AG04449 (cell line): ENCODE data around the gene GRID2IP.

Experiments
- CTCF ChIA-PET: fragments of 350-600 bp; formaldehyde crosslinking; extraction: SDS; loops from one replicate; lab custom pipeline; 2021; ENCODE audit warnings: antibody characterized with exemption; lab: Yijun Ruan, JAX
- POLR2A ChIA-PET: fragments of 400-600, 350-600 bp; formaldehyde crosslinking; extraction: SDS; loops from one replicate; lab custom pipeline; 2020; ENCODE audit warnings: antibody characterized with exemption, inconsistent platforms; lab: Yijun Ruan, JAX
- DNase-seq: peaks from one replicate; pipeline ENCODE4 v3.0.0-alpha.2; 2010; ENCODE audit warnings: low read depth, low spot score
- H3K4me3 ChIP-seq: 2 replicates; pipeline ENCODE4 v1.5.1; 2011; ENCODE audit warnings: low read depth, mild to moderate bottlenecking, control low read depth, low read length
- CTCF ChIP-seq: IDR thresholded peaks from one replicate; pipeline ENCODE4 v1.5.1; 2011; ENCODE audit warnings: mild to moderate bottlenecking, moderate library complexity, low read length, control low read depth, inconsistent platforms; ENCODE audit not compliant: insufficient read depth; ENCODE audit errors: missing control alignments

Gene GRID2IP

GRCh38 chr7:6576024-6576866 lies 25.0 kb upstream of the GRID2IP start:
- no peak for TF ChIP-seq CTCF
- DNase-seq: no peak

GRCh38 chr7:6575281-6576023 lies 24.2 kb upstream of the GRID2IP start:
- no peak overlapping the region for H3K4me3 ChIP-seq
- no peak for TF ChIP-seq CTCF
- CTCF ChIA-PET: interaction anchor here (2.0 to 6.3 kb wide), 4 partner anchors 9 to 59 kb away, joined by 9 to 63 read pairs (median 16); partner anchors contain the start of gene INTS15
- DNase-seq: no peak
- POLR2A ChIA-PET: interaction anchor here (4.1 kb wide), 1 partner anchor 15 kb away, joined by 21 read pairs; the partner anchor contains the start of gene INTS15

More at GRCh38 chr7:6576024-6576866, 25.0 kb upstream of the GRID2IP start:
- ChIA-PET CTCF (interaction anchor here (2.0 to 6.3 kb wide), 4 partner anchors 9 to 60 kb away, joined by 9 to 63 read pairs (median 16); partner anchors contain the start of gene INTS15), POLR2A (interaction anchor here (4.1 kb wide), 1 partner anchor 14 kb away, joined by 21 read pairs; the partner anchor contains the start of gene INTS15)
- H3K4me3 ChIP-seq: peak overlapping the region; percentile 64

GRCh38 chr7:6571160-6571779 lies 20.0 kb upstream of the GRID2IP start:
- DNase-seq: no peak
- CTCF ChIA-PET: interaction anchor here (0.9 to 1.7 kb wide), 2 partner anchors 12 to 53 kb away, joined by 4 to 6 read pairs; no protein-coding TSS in a partner anchor
- no peak for TF ChIP-seq CTCF
- POLR2A ChIA-PET: no interaction called here
- no peak overlapping the region for H3K4me3 ChIP-seq

GRCh38 chr7:6567886-6568285 lies 16.6 kb upstream of the GRID2IP start:
- CTCF ChIA-PET: interaction anchor here (1.5 to 3.6 kb wide), 2 partner anchors 8 to 52 kb away, joined by 3 to 9 read pairs; no protein-coding TSS in a partner anchor
- DNase-seq: no peak
- POLR2A ChIA-PET: interaction anchor here (0.6 kb wide), 1 partner anchor 12 kb away, joined by 3 read pairs; no protein-coding TSS in a partner anchor
- no peak overlapping the region for H3K4me3 ChIP-seq
- no peak for TF ChIP-seq CTCF

GRCh38 chr7:6565655-6566054 lies 14.4 kb upstream of the GRID2IP start:
- DNase-seq: no peak
- ChIA-PET CTCF (interaction anchor here (1.0 to 3.6 kb wide), 3 partner anchors 10 to 49 kb away, joined by 3 to 9 read pairs (median 3); no protein-coding TSS in a partner anchor), POLR2A (no interaction called here)
- no peak for TF ChIP-seq CTCF
- no peak overlapping the region for H3K4me3 ChIP-seq
